Activated T-helper 17 cell treated with anti-CD3 and anti-CD28 coated beads, Interleukin-2, amount 50 U/mL, for 72 hours (primary cell): Measurements from ENCODE around the gene DAPK1. TPM values are rescaled to one million over a fixed set of nuclear protein-coding genes. Genes with fewer than 3 reads are reported as not detected.
A peak's percentile ranks its signal among the peaks of the same experiment; 100 is the strongest.

Source experiments
- ATAC-seq: fragments of 150-1000 bp; cut with Tn5 transposase; replicated peaks from 2 replicates; pipeline ENCODE4 v1.10.0; 2021; ENCODE audit warnings: mild to moderate bottlenecking, moderate library complexity
- H3K27ac Mint-ChIP-seq: one replicate; pipeline ENCODE4 v1.8.0; 2022; ENCODE audit warnings: mixed read lengths
- H3K27me3 Mint-ChIP-seq: one replicate; pipeline ENCODE4 v1.8.0; 2022; ENCODE audit warnings: mixed read lengths
- H3K36me3 Mint-ChIP-seq: one replicate; pipeline ENCODE4 v1.8.0; 2022; ENCODE audit warnings: low read depth, mild to moderate bottlenecking, mixed read lengths
- H3K4me1 Mint-ChIP-seq: one replicate; pipeline ENCODE4 v1.8.0; 2022; ENCODE audit warnings: mixed read lengths
- H3K4me3 Mint-ChIP-seq: one replicate; pipeline ENCODE4 v1.8.0; 2022; ENCODE audit warnings: mild to moderate bottlenecking, mixed read lengths
- H3K9me3 Mint-ChIP-seq: one replicate; pipeline ENCODE4 v1.8.0; 2022; ENCODE audit warnings: mixed read lengths
- total RNA-seq, 2 donors: library from RNA; stranded (reverse); gene quantifications; one replicate each; pipeline ENCODE4 v1.2.3, GENCODE V29; 2022

DAPK1 gene
- total RNA-seq, 2 donors from 2014 or later, result 1.5 to 2.0 TPM

DNA sequence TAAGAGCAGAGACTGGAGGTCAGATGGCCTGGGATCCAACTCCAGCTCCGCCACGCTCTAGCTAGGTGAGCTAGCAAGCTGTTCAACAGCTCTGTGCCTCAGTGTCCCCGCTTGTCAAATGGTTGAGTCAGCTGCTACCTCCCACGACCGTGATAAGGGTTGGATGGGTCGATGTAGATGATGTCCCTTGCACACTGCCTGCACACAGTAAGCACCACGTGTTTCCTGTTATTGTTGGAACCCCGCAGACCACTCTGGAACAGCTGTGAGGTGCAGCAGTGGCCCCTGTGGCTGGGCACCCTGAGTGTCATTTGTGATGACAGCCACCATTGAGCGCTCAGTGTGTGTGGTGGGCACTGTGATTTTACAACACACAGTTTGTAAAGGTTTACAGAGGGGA is 174.3 kb downstream of the DAPK1 start:
- Mint-ChIP-seq H3K4me3 (no peak overlapping the region), H3K9me3 (no peaks in the 10 kb centered on the region), H3K4me1 (no peaks in the 10 kb centered on the region), H3K27ac (no peak overlapping the region), H3K27me3 (peaks cover 9% of the 10 kb centered on the region), H3K36me3 (no peaks in the 10 kb centered on the region)
- no peak for ATAC-seq

DNA sequence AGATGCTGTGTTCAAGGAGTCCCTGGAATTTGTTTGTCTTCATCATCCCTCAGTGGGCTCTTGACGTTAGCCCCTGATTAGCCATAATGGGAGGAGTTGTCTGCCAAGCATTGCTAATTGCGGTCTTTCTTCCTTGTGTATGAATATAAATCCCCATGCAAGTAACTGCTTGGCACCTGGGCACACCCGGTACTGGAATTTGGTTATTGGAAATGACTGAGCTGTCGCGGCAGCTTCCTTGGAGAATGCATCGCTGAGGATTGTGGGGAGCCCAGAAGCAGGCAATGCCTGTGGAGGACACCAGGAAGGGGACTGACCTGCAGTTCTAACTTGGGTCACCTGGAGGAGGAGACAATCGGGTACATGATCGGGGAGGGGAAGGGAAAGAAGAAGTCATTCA is 174.9 kb downstream of the DAPK1 start:
- Mint-ChIP-seq H3K4me3 (no peak overlapping the region), H3K36me3 (no peaks in the 10 kb centered on the region), H3K4me1 (no peaks in the 10 kb centered on the region), H3K9me3 (no peaks in the 10 kb centered on the region), H3K27ac (no peak overlapping the region), H3K27me3 (peaks cover 12% of the 10 kb centered on the region)
- no peak for ATAC-seq

GRCh38 chr9:87673446-87674120 is 175.9 kb downstream of the DAPK1 start:
- H3K27me3 Mint-ChIP-seq, result peaks cover 12% of the 10 kb centered on the region
- no peaks in the 10 kb centered on the region for H3K9me3 Mint-ChIP-seq
- H3K4me1 Mint-ChIP-seq, result no peaks in the 10 kb centered on the region
- H3K36me3 Mint-ChIP-seq, result no peaks in the 10 kb centered on the region
- no peak overlapping the region for H3K4me3 Mint-ChIP-seq
- no peak for ATAC-seq
- H3K27ac Mint-ChIP-seq, result no peak overlapping the region

- Mint-ChIP-seq H3K27me3 (peaks cover 12% of the 10 kb centered on the region), H3K36me3 (no peaks in the 10 kb centered on the region), H3K9me3 (no peaks in the 10 kb centered on the region), H3K4me3 (no peak overlapping the region), H3K4me1 (no peaks in the 10 kb centered on the region), H3K27ac (peak overlapping the region; percentile 25)
- ATAC-seq, result no peak
Observed at GRCh38 chr9:87674565-87675299, 177.1 kb downstream of the DAPK1 start.

GRCh38 chr9:87675906-87676515 is 178.3 kb downstream of the DAPK1 start:
- no peak for ATAC-seq
- no peaks in the 10 kb centered on the region for H3K4me1 Mint-ChIP-seq
- H3K36me3 Mint-ChIP-seq, result no peaks in the 10 kb centered on the region
- H3K27me3 Mint-ChIP-seq, result peaks cover 8% of the 10 kb centered on the region
- H3K4me3 Mint-ChIP-seq, result no peak overlapping the region
- H3K27ac Mint-ChIP-seq, result no peak overlapping the region
- H3K9me3 Mint-ChIP-seq, result no peaks in the 10 kb centered on the region

DNA sequence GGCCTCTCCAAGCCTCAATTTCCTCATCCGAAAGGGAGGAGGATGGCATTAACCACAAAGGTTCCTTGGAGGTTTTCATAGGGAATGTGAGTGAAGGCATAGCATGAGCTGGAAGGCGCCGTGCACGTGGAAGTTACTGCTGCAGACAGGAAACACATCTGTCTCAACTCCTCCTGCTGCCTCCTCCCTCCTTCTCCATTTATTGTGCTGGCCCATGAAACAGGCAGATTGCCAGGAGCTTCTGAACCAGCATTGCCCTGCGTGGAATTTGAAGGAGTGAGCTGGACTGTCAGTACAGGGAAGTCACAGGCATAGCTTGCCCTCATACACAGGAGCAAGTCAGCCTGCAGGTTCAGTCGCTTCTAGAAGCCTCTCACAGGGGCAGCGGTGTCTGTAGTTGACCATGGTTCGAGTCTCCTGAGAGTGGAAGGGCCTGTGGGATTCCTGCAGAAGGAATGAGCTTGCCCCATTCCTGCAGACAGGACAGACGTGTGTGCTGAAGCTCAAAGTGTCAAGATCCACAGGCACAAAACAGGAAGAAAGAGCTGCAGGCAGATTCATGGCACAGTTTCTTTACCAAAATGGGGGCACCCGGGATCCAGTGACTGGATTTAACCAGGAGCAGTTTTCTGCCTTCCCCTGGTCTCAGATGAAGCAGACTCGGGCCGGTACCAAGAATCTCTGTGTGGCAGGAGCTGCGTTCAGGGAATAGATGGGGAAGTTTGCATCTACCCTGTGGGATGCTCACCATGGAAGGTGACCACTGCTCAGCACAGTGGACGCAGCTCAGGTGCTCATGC is 179.5 kb downstream of the DAPK1 start:
- no peaks in the 10 kb centered on the region for H3K36me3 Mint-ChIP-seq
- no peak overlapping the region for H3K4me3 Mint-ChIP-seq
- no peaks in the 10 kb centered on the region for H3K4me1 Mint-ChIP-seq

GRCh38 chr9:87677776-87678587 is 180.3 kb downstream of the DAPK1 start:
- no peak overlapping the region for H3K27ac Mint-ChIP-seq
- no peak overlapping the region for H3K4me3 Mint-ChIP-seq
- no peaks in the 10 kb centered on the region for H3K4me1 Mint-ChIP-seq
- ATAC-seq, result no peak
- H3K9me3 Mint-ChIP-seq, result no peaks in the 10 kb centered on the region
- H3K36me3 Mint-ChIP-seq, result no peaks in the 10 kb centered on the region
- H3K27me3 Mint-ChIP-seq, result peaks cover 3% of the 10 kb centered on the region

More for the DNA sequence above, 179.5 kb downstream of the DAPK1 start:
- Mint-ChIP-seq H3K27ac (no peak overlapping the region), H3K27me3 (peaks cover 3% of the 10 kb centered on the region), H3K9me3 (no peaks in the 10 kb centered on the region)
- ATAC-seq, result no peak

DNA sequence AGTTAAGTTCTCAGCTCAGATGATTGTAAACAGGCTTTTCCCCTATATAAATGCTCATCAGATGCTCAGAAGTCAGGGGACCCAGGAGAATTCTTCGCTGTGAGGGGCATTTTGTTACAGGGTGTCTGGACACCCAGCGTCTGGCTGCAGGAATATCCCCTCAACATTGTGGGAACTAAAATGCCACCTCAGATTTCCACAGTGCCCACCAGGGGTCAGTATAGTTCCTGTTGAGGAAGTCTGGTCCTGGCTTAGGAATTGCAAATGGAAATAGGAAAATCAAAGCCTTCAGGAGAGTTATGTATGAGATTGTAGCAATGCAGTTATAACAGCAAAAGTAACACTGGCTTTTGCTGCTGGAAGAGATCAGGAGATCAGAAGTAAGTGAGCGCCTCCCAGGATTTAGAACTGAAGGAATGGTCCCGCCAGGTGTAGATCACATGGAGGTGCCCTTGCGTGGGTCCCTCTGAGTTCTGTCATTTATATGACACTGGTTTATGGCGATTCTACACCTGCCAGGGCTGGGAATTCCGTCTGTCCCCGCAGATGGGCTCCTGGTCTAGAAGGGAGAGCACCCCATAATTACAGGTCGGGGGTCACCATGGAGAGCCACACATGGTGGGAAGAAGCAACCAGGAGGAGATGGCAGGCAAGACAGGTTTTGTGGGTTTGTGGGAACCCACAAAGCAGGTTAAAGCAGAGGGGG is 181.1 kb downstream of the DAPK1 start:
- Mint-ChIP-seq H3K27me3 (peaks cover 3% of the 10 kb centered on the region), H3K4me3 (no peak overlapping the region), H3K4me1 (no peaks in the 10 kb centered on the region), H3K9me3 (no peaks in the 10 kb centered on the region), H3K36me3 (no peaks in the 10 kb centered on the region), H3K27ac (no peak overlapping the region)
- ATAC-seq, result no peak

- H3K27ac Mint-ChIP-seq, result no peak overlapping the region
- no peak overlapping the region for H3K4me3 Mint-ChIP-seq
- no peak for ATAC-seq
Observed at GRCh38 chr9:87681271-87682061, 183.8 kb downstream of the DAPK1 start.

GRCh38 chr9:87682085-87682484 is 184.4 kb downstream of the DAPK1 start:
- peaks cover 4% of the 10 kb centered on the region for H3K9me3 Mint-ChIP-seq
- peaks cover 14% of the 10 kb centered on the region for H3K4me1 Mint-ChIP-seq
- no peak for ATAC-seq
- peaks cover 2% of the 10 kb centered on the region for H3K27me3 Mint-ChIP-seq
- no peaks in the 10 kb centered on the region for H3K36me3 Mint-ChIP-seq
- H3K27ac Mint-ChIP-seq, result no peak overlapping the region
- H3K4me3 Mint-ChIP-seq, result no peak overlapping the region

More at GRCh38 chr9:87681271-87682061, 183.8 kb downstream of the DAPK1 start:
- H3K9me3 Mint-ChIP-seq, result peaks cover 4% of the 10 kb centered on the region
- H3K27me3 Mint-ChIP-seq, result peaks cover 3% of the 10 kb centered on the region
- peaks cover 14% of the 10 kb centered on the region for H3K4me1 Mint-ChIP-seq
- H3K36me3 Mint-ChIP-seq, result no peaks in the 10 kb centered on the region

- ATAC-seq, result no peak
- Mint-ChIP-seq H3K27ac (no peak overlapping the region), H3K27me3 (no peaks in the 10 kb centered on the region), H3K9me3 (peaks cover 4% of the 10 kb centered on the region), H3K4me3 (no peak overlapping the region), H3K36me3 (no peaks in the 10 kb centered on the region), H3K4me1 (peaks cover 14% of the 10 kb centered on the region)
Observed at GRCh38 chr9:87682618-87683017, 185.0 kb downstream of the DAPK1 start.

- Mint-ChIP-seq H3K27me3 (no peaks in the 10 kb centered on the region), H3K9me3 (peaks cover 4% of the 10 kb centered on the region), H3K4me3 (no peak overlapping the region), H3K27ac (no peak overlapping the region), H3K4me1 (peaks cover 14% of the 10 kb centered on the region), H3K36me3 (no peaks in the 10 kb centered on the region)
- no peak for ATAC-seq
Observed at GRCh38 chr9:87683751-87684626, 186.3 kb downstream of the DAPK1 start.
